Inflammatory macrophage treated with lipopolysaccharide for 4 hours (primary cell): ENCODE measurements around the gene SNX25.
"Not testable (repeated sequence)": the region's sequence is repeated elsewhere in the genome, so short reads cannot be mapped to it uniquely, and the experiment has no call there.

ENCODE experiments used
- DNase-seq: peaks from one replicate; pipeline ENCODE4 v3.0.0-alpha.2; 2020

SNX25 gene

GRCh38 chr4:185205697-185206342 is 3.6 kb upstream of the SNX25 start:
- DNase-seq: peak; percentile 22

DNA sequence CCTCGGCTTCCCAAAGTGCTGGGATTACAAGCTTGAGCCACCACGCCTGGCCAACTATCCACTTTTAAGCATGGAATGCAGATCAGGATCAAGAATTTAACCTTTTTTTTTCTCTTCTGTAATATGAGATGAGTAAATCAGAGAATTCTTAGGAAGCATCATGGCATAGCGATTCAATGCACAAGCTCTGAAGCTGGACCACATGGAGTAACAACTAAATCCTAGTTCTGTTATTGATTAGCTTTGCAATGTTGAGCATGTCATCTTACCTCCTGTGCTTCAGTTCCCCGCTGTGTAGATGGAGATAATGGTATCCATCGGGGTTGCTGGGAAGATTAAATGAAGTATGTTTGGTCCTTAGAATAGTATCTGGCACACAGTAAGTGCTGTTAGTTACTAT is 1.9 kb upstream of the SNX25 start:
- DNase-seq: no peak

- DNase-seq: not testable (repeated sequence)
These were observed 379 bp downstream of the SNX25 start for GRCh38 chr4:185209852-185210101.

- peak; percentile 36 for DNase-seq
These were observed 944 bp downstream of the SNX25 start for GRCh38 chr4:185210102-185210981.

GRCh38 chr4:185211035-185211434 is 1.6 kb downstream of the SNX25 start:
- DNase-seq: no peak

DNA sequence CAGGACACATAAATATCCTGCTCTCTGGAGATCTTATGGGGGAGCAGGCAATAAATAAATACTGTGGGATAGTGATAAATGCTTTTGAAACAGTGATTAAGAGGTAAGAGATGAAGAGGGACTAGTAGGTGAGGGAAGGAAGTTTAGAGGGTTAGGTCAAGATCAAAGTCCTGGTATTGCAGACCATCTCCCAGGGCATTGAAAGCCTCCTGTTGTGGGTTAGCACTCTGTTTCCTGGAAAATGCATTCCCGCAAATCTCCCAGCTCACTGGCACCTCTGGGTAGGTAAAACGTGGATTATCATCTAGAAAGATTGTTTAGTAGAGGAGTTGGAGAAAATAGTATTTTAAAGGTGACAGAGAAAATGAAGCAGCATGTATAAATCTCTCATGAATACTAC is 2.2 kb downstream of the SNX25 start:
- DNase-seq: no peak

- DNase-seq: no peak
These were observed 3.2 kb downstream of the SNX25 start for GRCh38 chr4:185212581-185212980.

- DNase-seq: peak; percentile 28
These were observed 4.5 kb downstream of the SNX25 start for GRCh38 chr4:185213877-185214276.

- DNase-seq: no peak
These were observed 5.9 kb downstream of the SNX25 start for GRCh38 chr4:185215261-185215660.

DNA sequence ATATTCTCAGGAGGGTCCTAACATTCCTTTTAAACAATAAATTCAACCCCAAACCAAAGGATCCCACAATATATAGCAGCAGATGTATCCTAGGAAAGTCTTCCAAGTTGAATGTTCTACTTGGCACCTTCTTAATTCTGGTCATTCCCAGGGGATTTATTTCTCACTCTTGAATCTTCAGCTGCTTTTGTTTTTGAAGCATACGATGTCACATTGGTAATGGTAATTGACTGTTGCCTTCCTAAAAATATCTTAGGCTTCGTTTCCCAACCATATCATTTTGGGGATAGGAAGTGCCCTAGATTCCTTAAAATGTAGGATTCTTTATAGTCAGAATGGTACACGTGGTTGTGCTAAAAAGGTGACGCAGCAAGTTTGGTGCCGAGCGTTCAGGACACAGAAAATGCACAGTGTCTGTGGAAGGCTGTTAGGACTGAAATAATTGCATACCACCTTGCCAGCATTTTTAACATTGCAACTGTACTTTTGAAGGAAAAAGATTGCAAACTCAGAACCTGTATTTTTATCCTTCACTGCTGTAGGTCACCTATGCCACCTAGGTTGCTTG is 8.1 kb downstream of the SNX25 start:
- DNase-seq: no peak

- no peak for DNase-seq
These were observed 8.9 kb downstream of the SNX25 start for GRCh38 chr4:185218312-185218711.

- no peak for DNase-seq
These were observed 10.3 kb downstream of the SNX25 start for GRCh38 chr4:185219551-185220344.

DNA sequence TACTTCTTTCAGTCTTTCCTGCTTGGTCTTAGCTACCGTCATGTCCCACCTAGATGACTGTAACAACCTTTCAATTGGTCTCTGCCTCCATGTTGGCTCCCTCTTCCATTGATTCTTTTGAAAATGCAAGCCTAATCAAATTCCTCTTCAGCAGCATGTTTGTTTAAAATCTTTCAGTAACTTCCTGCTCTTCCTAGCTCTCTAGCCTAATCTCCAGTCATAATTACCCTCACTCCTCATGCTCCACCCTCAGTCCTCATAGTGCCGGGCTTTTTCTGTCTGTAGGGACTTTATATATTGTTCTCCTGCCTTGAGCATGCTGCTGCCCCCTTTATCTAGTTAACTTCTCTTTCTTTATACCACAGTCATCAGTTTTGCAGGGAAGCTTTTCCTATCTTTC is 12.1 kb downstream of the SNX25 start:
- no peak for DNase-seq

GRCh38 chr4:185221912-185222311 is 12.5 kb downstream of the SNX25 start:
- DNase-seq: no peak

DNA sequence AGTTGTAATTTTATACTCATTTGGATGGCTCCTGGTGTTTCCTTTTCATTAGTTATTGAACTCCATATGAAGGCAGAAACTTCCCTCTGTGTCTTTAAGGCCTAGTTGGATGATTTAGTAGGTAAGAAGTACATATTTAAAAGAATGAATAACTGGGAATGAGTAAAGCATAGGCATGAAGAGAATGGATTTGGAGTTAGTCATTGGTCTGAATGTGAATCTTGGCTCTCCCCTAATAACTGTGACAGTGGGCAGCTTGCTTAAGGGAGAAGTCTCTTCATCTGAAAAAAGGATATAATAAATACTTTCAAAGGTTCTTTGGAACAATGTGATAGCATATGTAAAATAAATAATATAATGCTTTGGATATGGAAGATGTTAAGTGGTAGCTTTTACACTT is 13.2 kb downstream of the SNX25 start:
- DNase-seq: no peak

GRCh38 chr4:185224597-185224996 is 15.2 kb downstream of the SNX25 start:
- DNase-seq: no peak

GRCh38 chr4:185225940-185226339 is 16.5 kb downstream of the SNX25 start:
- no peak for DNase-seq

GRCh38 chr4:185227131-185227551 is 17.7 kb downstream of the SNX25 start:
- no peak for DNase-seq

DNA sequence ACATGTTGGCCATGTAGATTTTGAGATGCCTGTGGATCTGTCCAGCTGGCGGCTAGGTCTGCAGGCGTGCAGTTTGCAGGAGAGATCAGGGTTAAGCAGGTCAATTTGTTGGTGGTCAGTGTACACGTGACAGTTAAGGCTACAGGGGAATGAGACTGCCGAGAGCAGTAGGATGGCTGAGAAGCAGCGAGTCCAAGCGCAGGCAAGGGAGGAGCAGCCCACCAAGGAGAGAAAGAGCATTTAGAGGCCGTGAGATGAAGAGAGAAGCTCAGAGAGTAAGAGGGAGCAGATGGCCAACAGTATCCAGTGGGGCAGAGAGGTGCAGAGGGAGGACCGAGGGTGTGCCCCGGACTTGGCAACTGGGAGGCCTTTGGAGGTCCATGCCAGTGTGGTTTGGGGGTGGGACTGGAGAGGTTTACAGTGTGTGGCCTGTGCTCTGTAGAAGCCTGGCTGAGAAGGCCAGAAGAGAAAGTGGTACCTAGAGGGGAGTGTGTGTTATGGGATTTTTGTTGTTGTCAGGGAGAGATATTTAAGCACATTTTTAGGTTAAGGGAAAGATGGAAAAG is 18.4 kb downstream of the SNX25 start:
- DNase-seq: no peak

GRCh38 chr4:185229021-185229818 is 19.8 kb downstream of the SNX25 start:
- DNase-seq: no peak

- no peak for DNase-seq
These were observed 23.0 kb downstream of the SNX25 start for GRCh38 chr4:185232370-185232769.

- DNase-seq: no peak
These were observed 25.9 kb downstream of the SNX25 start for GRCh38 chr4:185235119-185235842.
